WERI-Rb-1 (cell line): Measurements from ENCODE around the gene GIMAP8.
"Not testable (repeated sequence)": the region's sequence is repeated elsewhere in the genome, so short reads cannot be mapped to it uniquely, and the experiment has no call there.

Source experiments
- DNase-seq: peaks from one replicate; pipeline ENCODE4 v3.0.0-alpha.2; 2020
- H3K27ac ChIP-seq: fragments of 250-450 bp; sonication (Bioruptor Pico); 2 replicates; pipeline ENCODE4 v1.5.1; 2020; ENCODE audit warnings: mild to moderate bottlenecking, moderate library complexity
- H3K27me3 ChIP-seq: fragments of 250-450 bp; sonication (Bioruptor Pico); 2 replicates; pipeline ENCODE4 v1.5.1; 2021; ENCODE audit warnings: mild to moderate bottlenecking, low read depth, moderate library complexity; ENCODE audit not compliant: insufficient read depth, severe bottlenecking
- H3K36me3 ChIP-seq: fragments of 250-450 bp; sonication (Bioruptor Pico); 2 replicates; pipeline ENCODE4 v1.5.1; 2020; ENCODE audit warnings: mild to moderate bottlenecking, moderate library complexity
- H3K4me3 ChIP-seq: 2 replicates; pipeline ENCODE4 v1.5.1; 2011; ENCODE audit warnings: low read depth, mild to moderate bottlenecking, control low read depth, low read length
- H3K9me3 ChIP-seq: fragments of 250-450 bp; sonication (Bioruptor Pico); 2 replicates; pipeline ENCODE4 v1.5.1; 2021; ENCODE audit warnings: mild to moderate bottlenecking, moderate library complexity; ENCODE audit not compliant: severe bottlenecking
- CTCF ChIP-seq: IDR thresholded peaks from 2 replicates; pipeline ENCODE4 v1.5.1; 2011; ENCODE audit warnings: low read depth, mild to moderate bottlenecking, control low read depth, inconsistent platforms, low read length

The GIMAP8 gene

GRCh38 chr7:150451833-150452461, 1.5 kb downstream of the GIMAP8 start:
- H3K27ac ChIP-seq = no peak overlapping the region
- no peak overlapping the region for H3K4me3 ChIP-seq
- no peak for TF ChIP-seq CTCF
- DNase-seq = no peak
- H3K27me3 ChIP-seq = no peaks in the 10 kb centered on the region
- H3K36me3 ChIP-seq = no peaks in the 10 kb centered on the region
- H3K9me3 ChIP-seq = peaks cover 12% of the 10 kb centered on the region

- H3K9me3 ChIP-seq = peaks cover 15% of the 10 kb centered on the region
- no peak overlapping the region for H3K4me3 ChIP-seq
Measured at GRCh38 chr7:150453181-150453580, 2.8 kb downstream of the GIMAP8 start.

GRCh38 chr7:150453892-150454291, 3.5 kb downstream of the GIMAP8 start:
- no peak for DNase-seq
- H3K27me3 ChIP-seq = no peaks in the 10 kb centered on the region
- H3K9me3 ChIP-seq = peaks cover 15% of the 10 kb centered on the region
- H3K4me3 ChIP-seq = no peak overlapping the region
- TF ChIP-seq CTCF = no peak
- H3K36me3 ChIP-seq = no peaks in the 10 kb centered on the region
- H3K27ac ChIP-seq = no peak overlapping the region

More at GRCh38 chr7:150453181-150453580, 2.8 kb downstream of the GIMAP8 start:
- no peaks in the 10 kb centered on the region for H3K27me3 ChIP-seq
- no peak overlapping the region for H3K27ac ChIP-seq
- TF ChIP-seq CTCF = no peak
- DNase-seq = no peak
- no peaks in the 10 kb centered on the region for H3K36me3 ChIP-seq

GRCh38 chr7:150457064-150457463, 6.6 kb downstream of the GIMAP8 start:
- not testable (repeated sequence) for H3K27ac ChIP-seq, DNase-seq, H3K4me3 ChIP-seq, H3K36me3 ChIP-seq, H3K27me3 ChIP-seq
- H3K9me3 ChIP-seq = peaks cover 18% of the 10 kb centered on the region

- H3K9me3 ChIP-seq = peaks cover 22% of the 10 kb centered on the region
- TF ChIP-seq CTCF = no peak
- H3K27ac ChIP-seq = no peak overlapping the region
- no peak for DNase-seq
- no peak overlapping the region for H3K4me3 ChIP-seq
- H3K36me3 ChIP-seq = no peaks in the 10 kb centered on the region
- H3K27me3 ChIP-seq = no peaks in the 10 kb centered on the region
Measured at GRCh38 chr7:150458235-150458634, 7.8 kb downstream of the GIMAP8 start.

- Histone ChIP-seq H3K27me3 (no peaks in the 10 kb centered on the region), H3K36me3 (no peaks in the 10 kb centered on the region), H3K4me3 (no peak overlapping the region), H3K9me3 (peaks cover 22% of the 10 kb centered on the region), H3K27ac (no peak overlapping the region)
- DNase-seq = no peak
- TF ChIP-seq CTCF = no peak
Measured at GRCh38 chr7:150458756-150459155, 8.3 kb downstream of the GIMAP8 start.
